Mesendoderm (in vitro differentiated cells): ENCODE measurements around the gene GALNT13. TPM values are rescaled to one million over a fixed set of nuclear protein-coding genes. Genes with fewer than 3 reads are reported as not detected.

Experiments used
- DNase-seq: peaks from one replicate; pipeline ENCODE4 v3.0.0; 2013
- H2AK5ac ChIP-seq: 2 replicates; pipeline ENCODE4 v1.6.1; 2013; ENCODE audit warnings: low read length, inconsistent platforms
- H2BK120ac ChIP-seq: 2 replicates; pipeline ENCODE4 v1.6.1; 2013; ENCODE audit warnings: low read depth, mild to moderate bottlenecking, low read length, moderate library complexity, mixed read lengths
- H2BK15ac ChIP-seq: replicated peaks from 2 replicates; pipeline ENCODE4 v1.6.1; 2013; ENCODE audit warnings: low read depth, mild to moderate bottlenecking, moderate library complexity
- H2BK5ac ChIP-seq: 2 replicates; pipeline ENCODE4 v1.6.1; 2013; ENCODE audit warnings: low read length, inconsistent platforms
- H3K18ac ChIP-seq: 2 replicates; pipeline ENCODE4 v1.6.1; 2013; ENCODE audit warnings: mild to moderate bottlenecking, low read length, mixed read lengths
- H3K23ac ChIP-seq: one replicate; pipeline ENCODE4 v1.6.1; 2013; ENCODE audit warnings: low read length
- H3K27ac ChIP-seq: 2 replicates; pipeline ENCODE4 v1.5.1; 2013; ENCODE audit warnings: low read depth, mild to moderate bottlenecking, inconsistent platforms, low read length, moderate library complexity
- H3K27me3 ChIP-seq: 2 replicates; pipeline ENCODE4 v1.6.1; 2013; ENCODE audit warnings: low read length, control low read depth, mild to moderate bottlenecking, inconsistent platforms; ENCODE audit not compliant: insufficient read depth, poor library complexity
- H3K36me3 ChIP-seq: 2 replicates; pipeline ENCODE4 v1.6.1; 2013; ENCODE audit warnings: low read length, inconsistent platforms; ENCODE audit not compliant: control insufficient read depth, insufficient read depth
- H3K4ac ChIP-seq: one replicate; pipeline ENCODE4 v1.6.1; 2013; ENCODE audit warnings: low read depth, mild to moderate bottlenecking, low read length, moderate library complexity
- H3K4me1 ChIP-seq: 2 replicates; pipeline ENCODE4 v1.6.1; 2013; ENCODE audit warnings: low read depth, low read length, inconsistent platforms; ENCODE audit not compliant: control insufficient read depth
- H3K4me2 ChIP-seq: 2 replicates; pipeline ENCODE4 v1.6.1; 2013; ENCODE audit warnings: low read length
- H3K4me3 ChIP-seq: 2 replicates; pipeline ENCODE4 v1.5.1; 2013; ENCODE audit warnings: mild to moderate bottlenecking, low read length
- H3K56ac ChIP-seq: one replicate; pipeline ENCODE4 v1.6.1; 2013; ENCODE audit warnings: low read length
- H3K79me1 ChIP-seq: 2 replicates; pipeline ENCODE4 v1.6.1; 2013; ENCODE audit warnings: low read length, inconsistent platforms
- H3K79me2 ChIP-seq: 2 replicates; pipeline ENCODE4 v1.6.1; 2013; ENCODE audit warnings: mild to moderate bottlenecking, low read length; ENCODE audit not compliant: control insufficient read depth, insufficient read depth
- H3K9ac ChIP-seq: 2 replicates; pipeline ENCODE4 v1.6.1; 2013; ENCODE audit warnings: low read length, inconsistent platforms
- H4K5ac ChIP-seq: one replicate; pipeline ENCODE4 v1.6.1; 2013; ENCODE audit warnings: low read length
- H4K8ac ChIP-seq: one replicate; pipeline ENCODE4 v1.6.1; 2013; ENCODE audit warnings: low read depth, mild to moderate bottlenecking, control low read depth, low read length, moderate library complexity
- WGBS: extraction: QIAGEN DNeasy Blood & Tissue Kit; methylation state at CpG from one replicate; pipeline ENCODE4 v1.1.7; 2013; ENCODE audit warnings: low lambda C conversion rate, missing lambda C conversion rate; ENCODE audit not compliant: insufficient coverage; ENCODE audit errors: extremely low coverage; 5-methylcytosine and 5-hydroxymethylcytosine counted together
- polyA plus RNA-seq, 2 experiments: library from polyadenylated mRNA; stranded (reverse); fragments of 200-250 nt; gene quantifications; one replicate each; pipeline ENCODE4 v1.2.3, GENCODE V29; 2013

Gene GALNT13
- polyA plus RNA-seq (2013, experiment 1 of 2): 9.1 TPM
- polyA plus RNA-seq (2013, experiment 2 of 2): 8.6 TPM

DNA sequence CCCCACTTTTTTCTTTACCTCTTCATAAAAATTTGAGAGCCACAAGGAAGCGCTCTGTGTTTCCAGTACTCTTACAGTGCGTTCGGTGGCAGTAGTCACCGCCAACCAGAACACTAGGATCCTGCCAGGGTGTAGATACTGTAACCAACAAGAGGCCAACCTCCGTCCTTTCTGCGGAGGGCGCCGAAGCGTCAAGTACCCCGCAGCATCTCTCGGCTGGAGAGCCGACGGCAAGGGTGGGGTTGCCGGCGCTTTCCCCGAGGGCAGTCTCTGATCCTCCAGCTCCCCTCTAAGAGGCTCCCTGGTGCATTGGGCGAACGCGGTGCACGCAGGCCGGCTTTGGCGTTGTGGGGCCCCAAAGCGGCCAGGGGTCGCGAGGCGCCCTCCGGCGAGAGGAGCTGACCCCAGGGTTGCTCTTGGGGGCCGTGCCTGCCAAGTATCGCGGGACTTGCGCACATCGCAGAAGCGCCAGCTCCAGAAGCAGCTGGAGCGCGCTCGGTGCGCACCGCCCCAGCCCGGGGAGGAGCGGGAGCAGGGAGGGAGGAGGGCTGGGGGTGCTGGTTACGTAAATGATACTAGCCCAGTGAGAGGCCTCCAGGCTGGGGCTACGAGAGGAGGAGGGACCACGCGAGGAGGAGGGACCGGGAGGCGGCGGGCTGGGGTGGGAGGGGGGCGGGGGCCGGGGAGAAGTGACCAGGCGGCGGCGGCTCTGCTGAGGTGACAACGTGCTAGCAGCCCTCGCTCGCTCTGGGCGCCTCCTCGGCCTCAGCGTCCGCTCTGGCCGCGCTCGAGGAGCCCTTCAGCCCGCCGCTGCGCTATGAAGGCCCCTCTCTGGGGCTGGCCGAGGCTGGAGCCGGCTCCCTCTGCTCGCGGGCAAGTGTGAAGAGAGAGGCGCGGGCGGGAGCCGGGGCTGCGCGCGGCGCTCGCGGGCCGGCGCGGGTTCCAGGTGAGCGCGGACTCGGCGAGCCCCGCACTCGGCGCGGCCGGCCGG, at the start of gene GALNT13:
TSS of gene GALNT13 (plus strand) at position 692 of the 991 bp plus-strand sequence.
- Histone ChIP-seq H3K56ac (peak within 1 kb of the TSS; percentile 89), H4K5ac (no peak within 1 kb of the TSS), H3K18ac (no peak within 1 kb of the TSS), H3K27me3 (peaks cover 3% of the 10 kb centered on the region), H3K79me2 (peaks cover 1% of the 10 kb centered on the region), H3K4me1 (no peaks in the 10 kb centered on the region), H4K8ac (no peak within 1 kb of the TSS), H3K4me3 (peak within 1 kb of the TSS; percentile 67), H2BK120ac (no peak within 1 kb of the TSS), H3K36me3 (no peaks in the 10 kb centered on the region), H3K27ac (peak within 1 kb of the TSS; percentile 83), H3K23ac (no peak within 1 kb of the TSS), H3K79me1 (peaks cover 2% of the 10 kb centered on the region), H3K4ac (no peak within 1 kb of the TSS), H3K4me2 (peak within 1 kb of the TSS; percentile 62), H2BK15ac (no peak within 1 kb of the TSS), H2BK5ac (no peak within 1 kb of the TSS), H2AK5ac (no peak within 1 kb of the TSS), H3K9ac (peak within 1 kb of the TSS; percentile 74)
- peak; percentile 99 for DNase-seq
- no CpG with 5 or more reads among the region's 93 CpGs for WGBS

DNA sequence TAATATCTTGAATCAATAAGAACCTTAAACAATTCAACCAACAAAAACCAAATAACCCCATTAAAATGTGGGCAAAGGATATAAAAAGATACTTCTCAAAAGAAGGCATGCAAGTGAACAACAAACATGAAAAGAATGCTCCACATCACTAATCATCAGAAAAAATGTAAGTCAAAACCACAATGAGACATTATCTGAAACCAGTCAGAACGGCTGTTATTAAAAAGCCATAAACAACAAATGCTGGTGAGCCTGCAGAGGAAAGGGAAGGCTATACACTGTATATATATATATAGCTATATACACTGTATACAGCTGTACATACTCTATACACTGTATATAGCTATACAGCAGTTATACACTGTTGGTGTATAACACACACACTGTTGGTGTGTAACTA, 47.8 kb upstream of the GALNT13 start:
- Histone ChIP-seq H3K4me1 (no peaks in the 10 kb centered on the region), H3K79me1 (no peaks in the 10 kb centered on the region), H2BK120ac (no peak overlapping the region), H3K9ac (no peak overlapping the region), H3K4me3 (no peak overlapping the region), H3K27me3 (no peaks in the 10 kb centered on the region), H3K4me2 (no peak overlapping the region), H2AK5ac (no peak overlapping the region), H2BK5ac (no peak overlapping the region), H4K8ac (no peak overlapping the region), H3K79me2 (no peaks in the 10 kb centered on the region), H3K4ac (no peak overlapping the region), H3K23ac (no peak overlapping the region), H3K36me3 (no peaks in the 10 kb centered on the region), H3K56ac (no peak overlapping the region), H2BK15ac (no peak overlapping the region), H4K5ac (no peak overlapping the region), H3K27ac (no peak overlapping the region), H3K18ac (no peak overlapping the region)
- no peak for DNase-seq
- no CpG with 5 or more reads among the region's 1 CpG for WGBS

DNA sequence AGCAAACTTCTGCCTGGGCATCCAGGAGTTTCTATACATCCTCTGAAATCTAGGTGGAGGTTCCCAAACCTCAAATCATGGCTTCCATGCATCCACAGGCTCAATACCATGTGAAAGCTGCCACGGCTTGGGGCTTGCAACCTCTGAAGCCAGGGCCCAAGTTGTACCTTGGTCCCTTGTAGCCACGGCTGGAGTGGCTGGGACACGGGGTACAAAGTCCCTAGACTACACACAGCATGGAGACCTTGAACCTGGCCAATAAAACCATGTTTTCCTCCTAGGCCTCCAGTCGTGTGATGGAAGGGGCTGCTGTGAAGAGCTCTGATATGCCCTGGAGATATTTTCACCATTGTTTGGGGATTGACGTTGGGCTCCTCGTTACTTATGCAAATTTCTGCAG, 43.4 kb upstream of the GALNT13 start:
- Histone ChIP-seq H4K5ac (no peak overlapping the region), H2AK5ac (no peak overlapping the region), H2BK15ac (no peak overlapping the region), H3K79me2 (no peaks in the 10 kb centered on the region), H3K56ac (no peak overlapping the region), H3K4me3 (no peak overlapping the region), H3K27ac (no peak overlapping the region), H3K79me1 (no peaks in the 10 kb centered on the region), H3K18ac (no peak overlapping the region), H3K27me3 (no peaks in the 10 kb centered on the region), H2BK5ac (no peak overlapping the region), H3K23ac (no peak overlapping the region), H3K36me3 (no peaks in the 10 kb centered on the region), H3K4me1 (no peaks in the 10 kb centered on the region), H3K4ac (no peak overlapping the region), H2BK120ac (no peak overlapping the region), H3K4me2 (no peak overlapping the region), H4K8ac (no peak overlapping the region), H3K9ac (no peak overlapping the region)
- DNase-seq: peak; percentile 11
- no CpG with 5 or more reads among the region's 6 CpGs for WGBS

DNA sequence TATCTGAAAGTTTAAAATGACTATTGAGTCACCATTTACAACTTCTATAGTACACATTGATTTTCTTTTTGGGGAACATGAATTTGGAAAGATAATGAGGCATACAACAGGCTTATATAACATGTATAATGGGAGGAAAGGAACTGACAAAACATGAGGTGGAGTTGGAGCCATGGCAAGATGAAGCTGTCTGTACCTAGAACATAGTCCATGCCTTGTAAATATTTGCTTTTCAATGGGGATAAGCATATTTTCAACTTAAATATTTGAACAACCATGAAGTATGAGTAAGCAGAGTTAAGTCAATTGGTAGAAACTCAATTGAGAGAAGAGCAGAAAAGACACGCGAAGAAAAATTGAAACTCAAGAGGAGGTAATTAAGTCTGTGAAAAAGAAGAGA, 37.1 kb upstream of the GALNT13 start:
- Histone ChIP-seq H2BK5ac (no peak overlapping the region), H3K9ac (no peak overlapping the region), H3K23ac (no peak overlapping the region), H3K27ac (no peak overlapping the region), H3K4me2 (no peak overlapping the region), H3K56ac (no peak overlapping the region), H4K5ac (no peak overlapping the region), H3K4me1 (no peaks in the 10 kb centered on the region), H3K36me3 (no peaks in the 10 kb centered on the region), H3K79me1 (no peaks in the 10 kb centered on the region), H3K79me2 (no peaks in the 10 kb centered on the region), H4K8ac (no peak overlapping the region), H2BK15ac (no peak overlapping the region), H2AK5ac (no peak overlapping the region), H2BK120ac (no peak overlapping the region), H3K4ac (no peak overlapping the region), H3K27me3 (no peaks in the 10 kb centered on the region), H3K4me3 (no peak overlapping the region), H3K18ac (no peak overlapping the region)
- no CpG with 5 or more reads among the region's 2 CpGs for WGBS
- no peak for DNase-seq

GRCh38 chr2:153858250-153858649, 13.5 kb upstream of the GALNT13 start:
- H3K9ac ChIP-seq: no peak overlapping the region
- no peak overlapping the region for H2BK15ac ChIP-seq
- no peaks in the 10 kb centered on the region for H3K36me3 ChIP-seq
- no peak overlapping the region for H4K8ac ChIP-seq
- no peak for DNase-seq
- no peak overlapping the region for H2AK5ac ChIP-seq
- H3K27me3 ChIP-seq: no peaks in the 10 kb centered on the region
- no peak overlapping the region for H3K4me2 ChIP-seq
- H3K79me1 ChIP-seq: no peaks in the 10 kb centered on the region
- H3K23ac ChIP-seq: no peak overlapping the region
- no CpG with 5 or more reads among the region's 1 CpG for WGBS
- H3K18ac ChIP-seq: no peak overlapping the region
- H2BK120ac ChIP-seq: no peak overlapping the region
- H3K27ac ChIP-seq: no peak overlapping the region
- no peaks in the 10 kb centered on the region for H3K4me1 ChIP-seq
- no peaks in the 10 kb centered on the region for H3K79me2 ChIP-seq
- no peak overlapping the region for H2BK5ac ChIP-seq
- H3K4me3 ChIP-seq: no peak overlapping the region
- H3K56ac ChIP-seq: no peak overlapping the region
- no peak overlapping the region for H4K5ac ChIP-seq
- H3K4ac ChIP-seq: no peak overlapping the region
